H9 (cell line): ENCODE measurements around the gene TRAK2. TPM values are rescaled to one million over a fixed set of nuclear protein-coding genes. Genes with fewer than 3 reads are reported as not detected.
"Not testable (repeated sequence)": the region's sequence is repeated elsewhere in the genome, so short reads cannot be mapped to it uniquely, and the experiment has no call there.

Experiments used
- DNase-seq: peaks from one replicate; pipeline ENCODE4 v3.0.0-alpha.2; 2017
- H2AFZ ChIP-seq: one replicate; pipeline ENCODE4 v1.6.1; 2013; ENCODE audit warnings: mild to moderate bottlenecking, low read length, control low read depth, moderate library complexity
- H2AK5ac ChIP-seq: 2 replicates; pipeline ENCODE4 v1.6.1; 2013; ENCODE audit warnings: low read length, control low read depth, mixed read lengths; ENCODE audit not compliant: insufficient read length
- H2BK120ac ChIP-seq: one replicate; pipeline ENCODE4 v1.6.1; 2013; ENCODE audit warnings: low read depth, mild to moderate bottlenecking, low read length, control low read depth, inconsistent platforms; ENCODE audit not compliant: poor library complexity, severe bottlenecking
- H2BK12ac ChIP-seq: 2 replicates; pipeline ENCODE4 v1.6.1; 2013; ENCODE audit warnings: low read length, control low read depth, mixed read lengths, low read depth; ENCODE audit not compliant: insufficient read length
- H2BK15ac ChIP-seq: 2 replicates; pipeline ENCODE4 v1.6.1; 2013; ENCODE audit warnings: low read depth, low read length, control low read depth
- H2BK20ac ChIP-seq: one replicate; pipeline ENCODE4 v1.6.1; 2013; ENCODE audit warnings: low read depth, mild to moderate bottlenecking, low read length, control low read depth, inconsistent platforms; ENCODE audit not compliant: poor library complexity, severe bottlenecking
- H2BK5ac ChIP-seq: 2 replicates; pipeline ENCODE4 v1.6.1; 2013; ENCODE audit warnings: low read length, control low read depth, mixed read lengths; ENCODE audit not compliant: insufficient read length
- H3K14ac ChIP-seq: 2 replicates; pipeline ENCODE4 v1.6.1; 2013; ENCODE audit warnings: low read length, control low read depth; ENCODE audit not compliant: insufficient read depth
- H3K18ac ChIP-seq: 2 replicates; pipeline ENCODE4 v1.6.1; 2013; ENCODE audit warnings: low read depth, mild to moderate bottlenecking, mixed read lengths, low read length, control low read depth; ENCODE audit not compliant: insufficient read length
- H3K23ac ChIP-seq: 2 replicates; pipeline ENCODE4 v1.6.1; 2013; ENCODE audit warnings: low read length, control low read depth, mixed read lengths, low read depth; ENCODE audit not compliant: insufficient read length
- H3K23me2 ChIP-seq: 2 replicates; pipeline ENCODE4 v1.6.1; 2013; ENCODE audit warnings: low read depth, mild to moderate bottlenecking, mixed read lengths, low read length, control low read depth; ENCODE audit not compliant: insufficient read length, poor library complexity, severe bottlenecking
- H3K27ac ChIP-seq: 2 replicates; pipeline ENCODE4 v1.5.1; 2013; ENCODE audit warnings: low read length, control low read depth, mixed read lengths, low read depth; ENCODE audit not compliant: insufficient read length
- H3K27me3 ChIP-seq: 2 replicates; pipeline ENCODE4 v1.6.1; 2013; ENCODE audit warnings: low read length, control low read depth, inconsistent platforms; ENCODE audit not compliant: insufficient read depth
- H3K4ac ChIP-seq: 2 replicates; pipeline ENCODE4 v1.6.1; 2013; ENCODE audit warnings: low read depth, mild to moderate bottlenecking, control low read depth, inconsistent platforms, low read length, moderate library complexity
- H3K4me1 ChIP-seq: 2 replicates; pipeline ENCODE4 v1.6.1; 2013; ENCODE audit warnings: low read length, control low read depth, inconsistent platforms; ENCODE audit not compliant: insufficient read depth
- H3K4me2 ChIP-seq: 2 replicates; pipeline ENCODE4 v1.6.1; 2013; ENCODE audit warnings: low read length, control low read depth, mixed read lengths; ENCODE audit not compliant: insufficient read length, insufficient read depth
- H3K56ac ChIP-seq: 2 replicates; pipeline ENCODE4 v1.6.1; 2013; ENCODE audit warnings: low read depth, mild to moderate bottlenecking, mixed read lengths, low read length, control low read depth; ENCODE audit not compliant: insufficient read length
- H3K79me1 ChIP-seq: 2 replicates; pipeline ENCODE4 v1.6.1; 2013; ENCODE audit warnings: low read depth, mild to moderate bottlenecking, moderate library complexity, low read length, control low read depth, inconsistent platforms; ENCODE audit not compliant: insufficient read depth, poor library complexity, severe bottlenecking
- H3K79me2 ChIP-seq: 2 replicates; pipeline ENCODE4 v1.6.1; 2013; ENCODE audit warnings: low read length, control low read depth, inconsistent platforms; ENCODE audit not compliant: insufficient read depth
- H3K9ac ChIP-seq: 2 replicates; pipeline ENCODE4 v1.6.1; 2013; ENCODE audit warnings: low read length, control low read depth, mixed read lengths; ENCODE audit not compliant: insufficient read length; ENCODE audit errors: extremely low read depth
- H3K9me3 ChIP-seq: one replicate; pipeline ENCODE4 v1.6.1; 2013; ENCODE audit warnings: low read depth, low read length, inconsistent platforms; ENCODE audit not compliant: control insufficient read depth
- H3T11ph ChIP-seq: one replicate; pipeline ENCODE4 v1.6.1; 2013; ENCODE audit warnings: mild to moderate bottlenecking, low read length, control low read depth, inconsistent platforms
- H4K20me1 ChIP-seq: one replicate; pipeline ENCODE4 v1.6.1; 2013; ENCODE audit not compliant: control insufficient read depth, insufficient read length, insufficient read depth
- H4K5ac ChIP-seq: 2 replicates; pipeline ENCODE4 v1.6.1; 2013; ENCODE audit warnings: low read depth, mild to moderate bottlenecking, mixed read lengths, low read length, control low read depth; ENCODE audit not compliant: insufficient read length
- H4K8ac ChIP-seq: replicated peaks from 2 replicates; pipeline ENCODE4 v1.6.1; 2013; ENCODE audit warnings: low read length, control low read depth, mixed read lengths, low read depth; ENCODE audit not compliant: insufficient read length
- H4K91ac ChIP-seq: 2 replicates; pipeline ENCODE4 v1.6.1; 2013; ENCODE audit warnings: low read depth, mild to moderate bottlenecking, moderate library complexity, mixed read lengths, low read length, control low read depth; ENCODE audit not compliant: insufficient read length
- H3K27ac Mint-ChIP-seq, 3 experiments: 2 replicates in 2 of 3; 3 replicates in 1 of 3; pipeline ENCODE4 v1.8.0; 2020 to 2021; ENCODE audit warnings: mixed read lengths in 3 of 3, mild to moderate bottlenecking in 1 of 3, moderate library complexity in 1 of 3
- H3K27me3 Mint-ChIP-seq: 2 replicates; pipeline ENCODE4 v1.8.0; 2021; ENCODE audit warnings: low read depth, mild to moderate bottlenecking, moderate library complexity, mixed read lengths
- H3K36me3 Mint-ChIP-seq, 3 experiments: 2 replicates in 2 of 3; 3 replicates in 1 of 3; pipeline ENCODE4 v1.8.0; 2020 to 2021; ENCODE audit warnings: low read depth in 3 of 3, mixed read lengths in 3 of 3; ENCODE audit not compliant: insufficient read depth in 1 of 3
- H3K4me1 Mint-ChIP-seq, 2 experiments: 2 replicates each; pipeline ENCODE4 v1.8.0; 2020; ENCODE audit warnings: mixed read lengths in 2 of 2
- H3K4me3 Mint-ChIP-seq, 2 experiments: 2 replicates in 1 of 2; 3 replicates in 1 of 2; pipeline ENCODE4 v1.8.0; 2020 to 2021; ENCODE audit warnings: mild to moderate bottlenecking in 2 of 2, mixed read lengths in 2 of 2, moderate library complexity in 1 of 2
- H3K9me3 Mint-ChIP-seq, 2 experiments: 2 replicates in 1 of 2; 3 replicates in 1 of 2; pipeline ENCODE4 v1.8.0; 2020; ENCODE audit warnings: mild to moderate bottlenecking in 2 of 2, mixed read lengths in 2 of 2, moderate library complexity in 1 of 2
- WGBS: extraction: QIAGEN DNeasy Blood & Tissue Kit; methylation state at CpG from one replicate; pipeline ENCODE4 v1.1.7; 2013; ENCODE audit warnings: missing lambda C conversion rate, low lambda C conversion rate, mixed read lengths; ENCODE audit not compliant: insufficient read length; ENCODE audit errors: extremely low coverage; 5-methylcytosine and 5-hydroxymethylcytosine counted together
- total RNA-seq: library from RNA; stranded (reverse); gene quantifications from 2 replicates; pipeline ENCODE4 v1.2.1, GENCODE V29; 2021
- TF ChIP-seq, protein P1 (sequence below): fragments of 200-600 bp; sonication (generic); conservative IDR thresholded peaks from 3 replicates; pipeline ENCODE4 v1.8.0; 2021; ENCODE audit warnings: antibody characterized with exemption, mild to moderate bottlenecking

Gene TRAK2
- total RNA-seq, 1 experiment from 2014 or later, result 14.2 TPM

DNA sequence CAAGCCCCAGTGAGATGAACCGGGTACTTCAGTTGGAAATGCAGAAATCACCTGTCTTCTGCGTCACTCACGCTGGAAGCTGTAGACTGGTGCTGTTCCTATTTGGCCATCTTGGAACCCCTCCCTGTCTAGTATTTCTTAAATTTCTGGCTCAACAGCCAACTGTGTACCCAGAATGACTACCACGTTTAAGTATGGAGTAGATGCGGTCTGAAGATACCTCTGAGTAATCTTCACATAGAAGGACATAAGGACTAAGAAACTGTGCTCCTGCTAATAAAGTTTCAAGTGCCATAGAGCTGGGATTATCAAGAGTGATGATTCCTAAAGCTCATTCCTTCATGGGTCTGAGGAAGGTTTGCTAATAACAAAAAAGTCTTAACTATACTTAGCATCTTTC lies 20.4 kb downstream of the TRAK2 start:
- Mint-ChIP-seq H3K27me3 (no peaks in the 10 kb centered on the region), H3K9me3 (peaks cover 31 to 33% of the 10 kb centered on the region in 2 experiments), H3K4me1 (peaks cover 0 to 12% of the 10 kb centered on the region in 2 experiments; a peak in 3 of 4 replicates), H3K4me3 (no peak overlapping the region), H3K36me3 (peaks cover 18 to 28% (median 26%) of the 10 kb centered on the region in 3 experiments), H3K27ac (no peak overlapping the region)
- peaks cover 2% of the 10 kb centered on the region; the same call in 1 of the 2 replicates for H3K4me1 ChIP-seq
- H4K8ac ChIP-seq, result no peak overlapping the region
- H2BK120ac ChIP-seq, result no peak overlapping the region
- H3T11ph ChIP-seq, result no peak overlapping the region
- no peak overlapping the region for H4K5ac ChIP-seq
- H3K4ac ChIP-seq, result no peak overlapping the region
- DNase-seq, result no peak
- no peak overlapping the region for H3K23ac ChIP-seq
- no peak overlapping the region for H3K4me2 ChIP-seq
- H3K79me2 ChIP-seq, result no peaks in the 10 kb centered on the region
- H2BK20ac ChIP-seq, result no peak overlapping the region
- H3K14ac ChIP-seq, result no peak overlapping the region
- H3K18ac ChIP-seq, result no peak overlapping the region
- H3K9me3 ChIP-seq, result peaks cover 15% of the 10 kb centered on the region
- H4K20me1 ChIP-seq, result no peaks in the 10 kb centered on the region
- no peak overlapping the region for H3K27ac ChIP-seq
- H3K23me2 ChIP-seq, result no peaks in the 10 kb centered on the region
- no peak overlapping the region for H2AK5ac ChIP-seq
- TF ChIP-seq, protein P1, sequence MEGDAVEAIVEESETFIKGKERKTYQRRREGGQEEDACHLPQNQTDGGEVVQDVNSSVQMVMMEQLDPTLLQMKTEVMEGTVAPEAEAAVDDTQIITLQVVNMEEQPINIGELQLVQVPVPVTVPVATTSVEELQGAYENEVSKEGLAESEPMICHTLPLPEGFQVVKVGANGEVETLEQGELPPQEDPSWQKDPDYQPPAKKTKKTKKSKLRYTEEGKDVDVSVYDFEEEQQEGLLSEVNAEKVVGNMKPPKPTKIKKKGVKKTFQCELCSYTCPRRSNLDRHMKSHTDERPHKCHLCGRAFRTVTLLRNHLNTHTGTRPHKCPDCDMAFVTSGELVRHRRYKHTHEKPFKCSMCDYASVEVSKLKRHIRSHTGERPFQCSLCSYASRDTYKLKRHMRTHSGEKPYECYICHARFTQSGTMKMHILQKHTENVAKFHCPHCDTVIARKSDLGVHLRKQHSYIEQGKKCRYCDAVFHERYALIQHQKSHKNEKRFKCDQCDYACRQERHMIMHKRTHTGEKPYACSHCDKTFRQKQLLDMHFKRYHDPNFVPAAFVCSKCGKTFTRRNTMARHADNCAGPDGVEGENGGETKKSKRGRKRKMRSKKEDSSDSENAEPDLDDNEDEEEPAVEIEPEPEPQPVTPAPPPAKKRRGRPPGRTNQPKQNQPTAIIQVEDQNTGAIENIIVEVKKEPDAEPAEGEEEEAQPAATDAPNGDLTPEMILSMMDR, result no peak
- no peaks in the 10 kb centered on the region for H3K79me1 ChIP-seq
- no peak overlapping the region for H2BK5ac ChIP-seq
- H4K91ac ChIP-seq, result no peak overlapping the region
- no peak overlapping the region for H2BK15ac ChIP-seq
- no peaks in the 10 kb centered on the region for H3K27me3 ChIP-seq
- no peak overlapping the region for H3K56ac ChIP-seq
- no peak overlapping the region for H3K9ac ChIP-seq
- no peak overlapping the region for H2BK12ac ChIP-seq
- no CpG with 5 or more reads among the region's 5 CpGs for WGBS
- no peak overlapping the region for H2AFZ ChIP-seq

DNA sequence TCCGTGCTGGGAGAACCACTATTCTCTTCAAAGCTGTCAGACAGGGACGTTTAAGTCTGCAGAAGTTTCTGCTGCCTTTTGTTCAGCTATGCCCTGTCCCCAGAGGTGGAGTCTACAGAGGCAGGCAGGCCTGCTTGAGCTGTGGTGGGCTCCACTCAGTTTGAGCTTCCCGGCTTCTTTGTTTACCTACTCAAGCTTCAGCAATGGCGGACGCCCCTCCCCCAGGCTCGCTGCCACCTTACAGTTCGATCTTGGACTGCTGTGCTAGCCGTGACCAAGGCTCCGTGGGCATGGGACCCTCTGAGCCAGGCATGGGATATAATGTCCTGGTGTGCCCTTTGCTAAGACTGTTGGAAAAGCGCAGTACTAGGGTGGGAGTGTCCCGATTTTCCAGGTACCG lies 20.9 kb downstream of the TRAK2 start:
- not testable (repeated sequence) for H4K91ac ChIP-seq, DNase-seq, H3K27ac Mint-ChIP-seq, H3K4me2 ChIP-seq, H2AFZ ChIP-seq, H3K4me3 Mint-ChIP-seq, H3K4me1 ChIP-seq, H2BK120ac ChIP-seq, H3K18ac ChIP-seq, H3K23ac ChIP-seq, H2BK5ac ChIP-seq, H4K5ac ChIP-seq, H3K9ac ChIP-seq, H3K79me1 ChIP-seq, H2AK5ac ChIP-seq, H2BK15ac ChIP-seq, H3K23me2 ChIP-seq, H2BK20ac ChIP-seq, H3K14ac ChIP-seq, H3K27ac ChIP-seq, H3K27me3 Mint-ChIP-seq, H3K27me3 ChIP-seq, H4K8ac ChIP-seq, H3T11ph ChIP-seq, H4K20me1 ChIP-seq, H2BK12ac ChIP-seq, H3K4ac ChIP-seq, H3K79me2 ChIP-seq, H3K56ac ChIP-seq
- peaks cover 31 to 33% of the 10 kb centered on the region in 2 experiments for H3K9me3 Mint-ChIP-seq
- H3K9me3 ChIP-seq, result peaks cover 15% of the 10 kb centered on the region
- no CpG with 5 or more reads among the region's 12 CpGs for WGBS
- H3K4me1 Mint-ChIP-seq, result peaks cover 0 to 12% of the 10 kb centered on the region in 2 experiments; a peak in 3 of 4 replicates
- peaks cover 18 to 28% (median 26%) of the 10 kb centered on the region in 3 experiments for H3K36me3 Mint-ChIP-seq
